C4-2B (cell line): ENCODE measurements around the gene S100A16.
"Not testable (repeated sequence)": the region's sequence is repeated elsewhere in the genome, so short reads cannot be mapped to it uniquely, and the experiment has no call there.

Source experiments
- H3K27ac ChIP-seq: fragments of 450-650 bp; 2 replicates; pipeline ENCODE4 v1.5.1; 2017
- CTCF ChIP-seq: fragments of 450-650 bp; conservative IDR thresholded peaks from 2 replicates; pipeline ENCODE4 v1.5.1; 2017; ENCODE audit warnings: mild to moderate bottlenecking
- ZFX ChIP-seq: fragments of 450-650 bp; IDR thresholded peaks from 2 replicates; pipeline ENCODE4 v1.6.1; 2017

The S100A16 gene

DNA sequence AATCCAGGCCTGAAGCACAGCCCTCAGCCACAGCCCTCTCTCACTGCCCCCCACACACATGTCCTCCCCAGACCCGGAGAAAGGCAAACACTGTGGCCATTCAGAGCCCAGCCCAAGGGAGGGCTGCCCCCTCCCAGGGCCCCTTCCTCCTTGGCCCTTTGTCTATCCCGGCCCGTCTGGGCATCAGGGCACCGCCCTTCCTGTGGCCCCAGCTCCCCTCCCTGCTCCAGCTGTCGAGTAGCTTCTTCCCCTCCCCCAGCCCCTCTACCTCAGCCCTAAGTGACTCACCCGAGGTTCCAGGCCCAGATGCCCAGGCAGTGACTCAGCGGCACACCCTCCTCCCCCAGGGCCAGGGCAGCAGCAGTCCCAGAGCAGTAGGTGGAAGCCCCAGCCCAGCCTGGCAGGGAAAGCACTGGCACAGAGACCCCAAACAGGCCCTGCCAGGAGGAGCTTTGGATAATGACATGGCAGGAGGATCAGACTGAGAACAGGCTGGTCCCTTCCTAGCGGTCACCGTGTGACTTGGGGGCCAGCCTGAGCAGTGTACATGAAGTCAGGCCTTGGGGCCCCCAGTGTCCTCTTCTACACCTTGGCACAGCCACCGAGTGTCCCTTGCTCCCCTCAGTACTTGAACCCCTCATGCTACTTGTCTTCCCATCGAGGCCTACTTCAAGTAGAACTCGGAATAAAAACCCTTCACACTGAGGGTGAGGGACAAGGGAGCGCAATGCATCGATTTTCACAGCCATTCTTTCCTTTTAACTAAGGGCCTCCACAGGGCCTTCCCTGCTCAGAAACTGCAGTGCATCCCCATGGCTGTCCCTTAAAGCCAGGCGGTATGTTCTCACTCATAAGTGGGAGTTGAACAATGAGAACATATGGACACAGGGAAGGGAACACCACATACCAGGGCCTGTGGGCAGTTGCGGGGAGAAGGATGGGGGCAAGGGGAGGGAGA, 46.2 kb downstream of the S100A16 start:
- no peak for TF ChIP-seq CTCF
- peak; percentile 35; the same call in 1 of the 2 replicates for TF ChIP-seq ZFX
- peak overlapping the region; percentile 34 for H3K27ac ChIP-seq

DNA sequence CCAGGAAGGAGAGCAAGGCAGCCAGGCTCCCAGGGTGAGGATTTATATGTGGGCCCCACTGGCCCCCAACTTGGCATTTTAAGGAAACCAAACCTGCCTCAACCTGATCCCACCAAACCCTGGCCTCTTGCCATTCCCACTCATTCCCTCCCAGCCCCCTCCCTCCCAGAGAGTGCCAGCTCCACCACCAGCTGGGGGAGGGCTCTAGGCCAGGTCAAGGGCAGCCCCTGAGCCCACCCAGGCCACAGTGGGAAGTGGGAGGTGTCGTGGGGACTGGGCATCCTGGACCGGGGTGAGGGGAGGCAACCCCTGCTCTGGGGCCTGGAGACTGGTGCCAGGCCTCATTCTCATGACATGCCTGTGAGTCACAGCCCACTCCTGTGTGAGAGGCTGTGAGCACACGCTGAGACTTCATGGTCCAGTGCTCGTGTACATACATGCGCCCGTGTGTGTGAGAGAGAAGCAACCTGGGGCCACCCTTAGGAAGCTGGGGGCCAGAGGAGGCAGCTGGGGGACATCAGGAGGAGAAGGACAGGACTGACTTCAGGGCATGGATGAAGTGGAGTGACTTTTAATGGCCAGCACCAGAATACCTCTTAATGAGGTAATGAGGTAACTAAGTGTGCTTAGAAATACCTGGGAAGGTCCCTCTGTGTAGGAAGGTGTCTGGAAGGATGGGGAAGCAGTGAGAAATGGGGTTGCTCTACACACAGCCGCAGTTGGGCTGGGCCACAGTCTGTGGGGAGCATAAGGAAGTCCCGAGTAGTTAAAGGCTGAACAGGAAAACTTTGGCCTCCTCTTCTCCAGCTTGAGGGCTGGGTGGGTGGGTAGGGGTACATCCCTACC, 47.2 kb downstream of the S100A16 start, which contains the start of gene S100A2:
TSS of gene S100A2 (minus strand) at position 316 of the 846 bp plus-strand sequence. CDS start 1,967 bp downstream, outside the sequence.
- TF ChIP-seq ZFX = no peak
- no peak for TF ChIP-seq CTCF
- H3K27ac ChIP-seq = peak within 1 kb of the TSS; percentile 34

- TF ChIP-seq CTCF (no peak), ZFX (no peak)
- no peak overlapping the region for H3K27ac ChIP-seq
These were observed 48.9 kb downstream of the S100A16 start for GRCh38 chr1:153563991-153564390.

DNA sequence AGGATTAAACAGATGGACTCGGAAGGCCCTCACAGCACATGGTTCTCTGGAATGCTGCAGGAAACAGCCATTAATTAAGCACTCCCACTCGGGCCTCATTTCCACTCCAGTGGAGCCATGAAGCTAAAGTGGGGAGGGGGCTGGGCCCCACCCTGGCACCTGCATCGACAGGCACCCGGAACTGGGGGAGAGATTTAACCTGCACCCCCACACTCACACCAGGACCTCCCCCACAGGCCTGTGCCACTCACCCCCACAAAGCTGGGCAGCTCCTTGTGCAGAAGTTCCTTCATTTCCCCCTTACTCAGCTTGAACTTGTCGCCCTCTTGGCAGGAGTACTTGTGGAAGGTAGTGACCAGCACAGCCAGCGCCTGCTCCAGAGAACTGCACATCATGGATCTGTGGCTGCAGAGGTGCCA, 49.4 kb downstream of the S100A16 start:
- TF ChIP-seq ZFX = no peak
- no peak for TF ChIP-seq CTCF
- no peak overlapping the region for H3K27ac ChIP-seq

DNA sequence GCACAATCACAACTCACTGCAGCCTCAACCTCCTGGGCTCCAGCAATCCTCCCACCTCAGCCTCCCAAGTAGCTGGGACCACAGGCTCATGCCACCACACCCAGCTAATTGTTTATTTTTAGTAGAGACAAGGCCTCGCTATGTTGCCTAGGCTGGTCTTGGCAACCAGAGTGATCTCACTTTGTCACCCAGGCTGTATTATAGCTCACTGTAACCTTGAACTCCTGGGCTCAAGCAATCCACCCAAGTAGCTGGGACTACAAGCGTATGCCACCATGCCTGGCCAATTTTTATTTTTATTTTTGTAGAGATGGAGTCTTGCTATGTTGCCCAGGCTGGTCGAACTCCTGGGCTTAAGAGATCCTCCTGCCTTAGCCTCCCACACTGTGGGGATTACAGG, 50.9 kb downstream of the S100A16 start:
- not testable (repeated sequence) for H3K27ac ChIP-seq

DNA sequence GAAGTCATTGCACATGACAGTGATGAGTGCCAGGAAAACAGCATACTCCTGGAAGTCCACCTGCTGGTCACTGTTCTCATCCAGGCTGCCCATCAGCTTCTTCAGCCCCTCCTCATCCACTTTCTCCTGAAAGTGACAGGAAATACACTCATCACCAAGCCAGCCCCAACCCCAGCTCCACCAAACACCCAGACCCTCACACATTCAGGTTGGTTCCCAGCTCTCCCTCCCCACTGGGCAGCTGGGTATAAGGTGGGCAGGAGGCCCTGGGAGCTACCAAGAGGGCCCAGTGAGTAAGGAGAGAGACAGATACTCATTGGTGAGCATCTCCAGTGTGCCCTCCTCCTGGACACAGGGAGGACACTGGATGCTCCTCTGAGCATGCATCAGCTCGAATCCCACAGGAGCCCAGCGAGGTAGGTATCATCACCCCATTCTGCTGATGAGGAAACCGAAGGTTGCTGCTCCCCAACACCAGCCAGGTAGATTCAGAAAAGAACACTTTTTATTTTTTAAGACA, 51.4 kb downstream of the S100A16 start:
- H3K27ac ChIP-seq = no peak overlapping the region
- TF ChIP-seq CTCF = no peak
- TF ChIP-seq ZFX = no peak

DNA sequence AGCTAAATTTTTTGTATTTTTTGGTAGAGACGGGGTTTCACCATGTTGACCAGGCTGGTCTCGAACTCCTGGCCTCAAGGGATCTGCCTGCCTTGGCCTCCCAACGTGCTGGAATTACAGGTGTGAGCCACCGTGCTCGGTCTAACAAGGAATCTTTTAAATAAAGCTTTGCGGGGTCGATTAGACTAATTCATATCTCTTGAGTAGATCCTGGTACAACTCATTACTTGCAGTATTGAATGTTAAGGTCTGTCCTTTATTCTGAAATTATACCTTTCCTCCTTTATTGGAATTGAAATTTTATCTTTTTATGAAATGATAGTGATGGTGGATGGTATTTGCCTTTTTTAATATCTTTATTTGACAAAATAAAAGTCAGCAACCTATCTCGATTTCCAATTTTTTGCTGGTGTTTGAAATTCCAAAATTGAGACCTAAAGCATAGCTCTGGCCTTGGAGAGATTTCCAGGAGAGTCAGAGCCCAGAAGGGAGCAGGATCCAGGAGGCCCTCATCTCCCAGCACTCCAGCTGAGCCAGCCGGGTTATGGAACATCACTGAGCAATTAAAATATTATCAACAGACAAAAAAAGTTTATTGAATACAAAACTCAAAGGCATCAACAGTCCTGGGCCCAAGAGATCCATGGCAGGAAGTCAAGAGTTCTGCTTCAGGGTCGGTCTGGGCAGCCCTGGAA, 52.0 kb downstream of the S100A16 start:
- H3K27ac ChIP-seq = no peak overlapping the region
- TF ChIP-seq CTCF (no peak), ZFX (no peak)
